Panc1 (cell line): ENCODE measurements around the gene CRADD. TPM values are rescaled to one million over a fixed set of nuclear protein-coding genes. Genes with fewer than 3 reads are reported as not detected.

Source experiments
- ATAC-seq: fragments of 200-7000 bp; cut with Tn5 transposase; 2 replicates; pipeline ENCODE4 v1.9.1; 2020; ENCODE audit warnings: mild to moderate bottlenecking, moderate library complexity
- BruUV-seq: library from RNA; stranded (reverse); fragments of 400-500 nt; replicated peaks from 2 replicates; lab custom pipeline; 2021; lab: Mats Ljungman, UMichigan
- CTCF ChIA-PET: fragments of 300-600 bp; sonication (Branson Sonifier 250); formaldehyde crosslinking; loops from one replicate; lab custom pipeline; 2022; ENCODE audit warnings: antibody characterized with exemption; lab: Charles Lee
- POLR2A ChIA-PET: fragments of 300-600 bp; sonication (Branson Sonifier 250); formaldehyde crosslinking; loops from one replicate; lab custom pipeline; 2022; ENCODE audit warnings: antibody characterized with exemption; lab: Charles Lee
- DNase-seq: peaks from one replicate; pipeline ENCODE4 v3.0.0-alpha.2; 2010; ENCODE audit warnings: low read depth, low spot score
- H3K27ac ChIP-seq: 2 replicates; pipeline ENCODE4 v1.5.1; 2011; ENCODE audit warnings: mild to moderate bottlenecking, low read length, inconsistent platforms
- H3K27me3 ChIP-seq: fragments of 200-500 bp; sonication (Bioruptor generic); 2 replicates; pipeline ENCODE4 v1.6.0; 2014; ENCODE audit warnings: low read length, inconsistent platforms; ENCODE audit not compliant: control insufficient read depth, insufficient read depth
- H3K36me3 ChIP-seq: fragments of 200-500 bp; sonication (Bioruptor generic); 2 replicates; pipeline ENCODE4 v1.5.1; 2014; ENCODE audit warnings: inconsistent platforms, mild to moderate bottlenecking, low read length, moderate library complexity; ENCODE audit not compliant: control insufficient read depth, insufficient read depth
- H3K4me1 ChIP-seq: 2 replicates; pipeline ENCODE4 v1.5.1; 2011; ENCODE audit warnings: inconsistent platforms, mild to moderate bottlenecking, low read length, moderate library complexity; ENCODE audit not compliant: control insufficient read depth, insufficient read depth
- H3K4me3 ChIP-seq, 2 experiments: 2 replicates each; pipeline ENCODE4 v1.5.1; 2011 to 2012; ENCODE audit warnings: low read depth in 2 of 2, low read length in 2 of 2, mild to moderate bottlenecking in 2 of 2, inconsistent platforms in 1 of 2, moderate library complexity in 1 of 2
- H3K9me3 ChIP-seq: fragments of 200-500 bp; sonication (Bioruptor generic); 2 replicates; pipeline ENCODE4 v1.5.1; 2014; ENCODE audit warnings: low read depth, mild to moderate bottlenecking, inconsistent platforms, low read length, moderate library complexity; ENCODE audit not compliant: control insufficient read depth, insufficient read depth
- CTCF ChIP-seq: fragments of 450-650 bp; IDR thresholded peaks from 2 replicates; pipeline ENCODE4 v1.5.1; 2017; ENCODE audit warnings: mild to moderate bottlenecking
- POLR2AphosphoS5 ChIP-seq: IDR thresholded peaks from 2 replicates; pipeline ENCODE4 v1.6.1; 2012; ENCODE audit warnings: mild to moderate bottlenecking, low read depth, low read length, moderate library complexity
- REST ChIP-seq, 2 experiments: IDR thresholded peaks; 2 replicates each; pipeline ENCODE4 v1.6.1; 2011 to 2012; ENCODE audit warnings: low read depth in 2 of 2, control low read depth in 1 of 2, low read length in 1 of 2, mild to moderate bottlenecking in 1 of 2, moderate library complexity in 1 of 2; ENCODE audit not compliant: insufficient read depth in 1 of 2
- SIN3A ChIP-seq: IDR thresholded peaks from 2 replicates; pipeline ENCODE4 v1.6.1; 2012; ENCODE audit warnings: low read depth, mild to moderate bottlenecking, low read length, moderate library complexity, borderline replicate concordance; ENCODE audit not compliant: insufficient read depth
- TCF7L2 ChIP-seq: IDR thresholded peaks from 2 replicates; pipeline ENCODE4 v1.6.1; 2011; ENCODE audit warnings: mild to moderate bottlenecking, low read depth, low read length, inconsistent platforms
- in situ Hi-C: cut with HindIII; loops from 2 replicates; pipeline ENCODE4 v1.10.0; 2016; ENCODE audit warnings: low sequenced_read_pairs, low pct_unique_long_range_greater_than_20kb
- intact Hi-C: fragments of 100-400 bp; cut with micrococcal nuclease; formaldehyde crosslinking; loops from one replicate; pipeline ENCODE4 v1.10.0; 2022; ENCODE audit not compliant: unreplicated experiment
- total RNA-seq: library from RNA; stranded (reverse); gene quantifications from one replicate; pipeline ENCODE4 v1.2.1, GENCODE V29; 2021; ENCODE audit not compliant: unreplicated experiment

Gene CRADD
- total RNA-seq, 1 experiment from 2014 or later: 7.0 TPM

- ATAC-seq: peak; percentile 65; the same call in 1 of the 2 replicates
Measured at GRCh38 chr12:93896427-93896826, 219.3 kb downstream of the CRADD start.

GRCh38 chr12:93896952-93897351 lies 219.8 kb downstream of the CRADD start:
- CTCF ChIA-PET: no interaction called here
- DNase-seq (no peak), ATAC-seq (no peak)
- intact Hi-C loops: no loop called here
- Histone ChIP-seq H3K27ac (no peak overlapping the region), H3K4me3 (no peak overlapping the region), H3K36me3 (no peaks in the 10 kb centered on the region), H3K4me1 (no peaks in the 10 kb centered on the region), H3K9me3 (no peaks in the 10 kb centered on the region), H3K27me3 (no peaks in the 10 kb centered on the region)
- BruUV-seq: no TSS peak
- in situ Hi-C loops: no loop called here
- POLR2A ChIA-PET: no interaction called here
- no peak for TF ChIP-seq TCF7L2
- TF ChIP-seq CTCF: no peak
- TF ChIP-seq SIN3A: no peak
- TF ChIP-seq REST (IDR thresholded peaks at IDR 0.05; ENCODE audit: insufficient read depth in 1 of 2, low read depth in 2 of 2, low read length in 1 of 2): no peak
- no peak for TF ChIP-seq POLR2AphosphoS5

More at GRCh38 chr12:93896427-93896826, 219.3 kb downstream of the CRADD start:
- CTCF ChIA-PET: no interaction called here
- H3K27me3 ChIP-seq: no peaks in the 10 kb centered on the region
- in situ Hi-C loops: no loop called here
- no peaks in the 10 kb centered on the region for H3K9me3 ChIP-seq
- H3K4me3 ChIP-seq: no peak overlapping the region
- intact Hi-C loops: no loop called here
- TF ChIP-seq SIN3A (no peak), POLR2AphosphoS5 (no peak), TCF7L2 (no peak), REST (IDR thresholded peaks at IDR 0.05; ENCODE audit: insufficient read depth in 1 of 2, low read depth in 2 of 2, low read length in 1 of 2) (no peak), CTCF (no peak)
- no peak overlapping the region for H3K27ac ChIP-seq
- POLR2A ChIA-PET: no interaction called here
- no peak for DNase-seq
- no TSS peak for BruUV-seq
- H3K36me3 ChIP-seq: no peaks in the 10 kb centered on the region
- H3K4me1 ChIP-seq: no peaks in the 10 kb centered on the region
